Adipocyte (in vitro differentiated cells): Measurements from ENCODE around the gene PRRT4.

Experiments
- DNase-seq: peaks from one replicate; pipeline ENCODE4 v3.0.0-alpha.2; 2015; ENCODE audit warnings: low read depth
- H3K27me3 ChIP-seq: replicated peaks from 2 replicates; pipeline ENCODE4 v1.7.0; 2013; ENCODE audit warnings: mild to moderate bottlenecking, low read length, moderate library complexity; ENCODE audit not compliant: control insufficient read depth, insufficient read depth
- H3K36me3 ChIP-seq: 2 replicates; pipeline ENCODE4 v1.7.0; 2013; ENCODE audit warnings: low read length, mild to moderate bottlenecking, moderate library complexity; ENCODE audit not compliant: control insufficient read depth, insufficient read depth, severe bottlenecking
- H3K4me1 ChIP-seq: 2 replicates; pipeline ENCODE4 v1.7.0; 2013; ENCODE audit warnings: mild to moderate bottlenecking, low read length, moderate library complexity; ENCODE audit not compliant: control insufficient read depth, insufficient read depth
- H3K4me3 ChIP-seq: 2 replicates; pipeline ENCODE4 v1.7.0; 2013; ENCODE audit warnings: mild to moderate bottlenecking, low read length, moderate library complexity
- H3K9ac ChIP-seq: 2 replicates; pipeline ENCODE4 v1.7.0; 2013; ENCODE audit warnings: mild to moderate bottlenecking, low read length, moderate library complexity
- H3K9me3 ChIP-seq: 2 replicates; pipeline ENCODE4 v1.7.0; 2013; ENCODE audit warnings: mild to moderate bottlenecking, low read length, moderate library complexity; ENCODE audit not compliant: control insufficient read depth

Gene PRRT4

GRCh38 chr7:128384726-128385125 is 23.2 kb upstream of the PRRT4 start:
- no peak for DNase-seq
- H3K27me3 ChIP-seq = no peaks in the 10 kb centered on the region
- no peak overlapping the region for H3K4me3 ChIP-seq
- H3K36me3 ChIP-seq = no peaks in the 10 kb centered on the region
- no peaks in the 10 kb centered on the region for H3K4me1 ChIP-seq
- no peak overlapping the region for H3K9ac ChIP-seq
- no peaks in the 10 kb centered on the region for H3K9me3 ChIP-seq

DNA sequence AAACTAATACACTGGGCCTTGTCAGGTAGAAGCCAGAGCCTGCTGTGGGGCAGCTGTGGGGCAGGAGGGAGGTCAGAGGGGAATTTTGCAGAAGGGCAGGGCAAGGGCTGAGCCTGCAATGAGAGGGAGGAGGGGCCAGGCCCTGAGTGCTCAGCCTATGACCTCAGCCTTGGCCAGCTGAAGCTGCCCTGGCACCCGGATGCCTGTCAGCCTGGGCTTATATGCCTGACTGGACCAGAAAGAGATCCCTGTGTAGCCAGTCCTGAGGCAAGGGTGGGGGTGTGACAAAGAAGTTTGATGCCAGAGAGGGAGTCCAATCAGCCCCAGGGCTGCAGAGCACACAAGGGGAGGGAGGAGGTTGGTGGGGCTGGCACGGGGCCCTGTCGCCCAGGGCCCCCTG is 22.3 kb upstream of the PRRT4 start:
- Histone ChIP-seq H3K4me1 (no peaks in the 10 kb centered on the region), H3K4me3 (no peak overlapping the region), H3K36me3 (no peaks in the 10 kb centered on the region), H3K9ac (no peak overlapping the region), H3K9me3 (no peaks in the 10 kb centered on the region), H3K27me3 (no peaks in the 10 kb centered on the region)
- DNase-seq = no peak

- H3K9ac ChIP-seq = no peak overlapping the region
- H3K9me3 ChIP-seq = no peaks in the 10 kb centered on the region
- no peaks in the 10 kb centered on the region for H3K4me1 ChIP-seq
- DNase-seq = no peak
- no peaks in the 10 kb centered on the region for H3K36me3 ChIP-seq
- no peak overlapping the region for H3K4me3 ChIP-seq
- H3K27me3 ChIP-seq = peaks cover 4% of the 10 kb centered on the region
Measured at GRCh38 chr7:128381161-128381821, 19.8 kb upstream of the PRRT4 start.

DNA sequence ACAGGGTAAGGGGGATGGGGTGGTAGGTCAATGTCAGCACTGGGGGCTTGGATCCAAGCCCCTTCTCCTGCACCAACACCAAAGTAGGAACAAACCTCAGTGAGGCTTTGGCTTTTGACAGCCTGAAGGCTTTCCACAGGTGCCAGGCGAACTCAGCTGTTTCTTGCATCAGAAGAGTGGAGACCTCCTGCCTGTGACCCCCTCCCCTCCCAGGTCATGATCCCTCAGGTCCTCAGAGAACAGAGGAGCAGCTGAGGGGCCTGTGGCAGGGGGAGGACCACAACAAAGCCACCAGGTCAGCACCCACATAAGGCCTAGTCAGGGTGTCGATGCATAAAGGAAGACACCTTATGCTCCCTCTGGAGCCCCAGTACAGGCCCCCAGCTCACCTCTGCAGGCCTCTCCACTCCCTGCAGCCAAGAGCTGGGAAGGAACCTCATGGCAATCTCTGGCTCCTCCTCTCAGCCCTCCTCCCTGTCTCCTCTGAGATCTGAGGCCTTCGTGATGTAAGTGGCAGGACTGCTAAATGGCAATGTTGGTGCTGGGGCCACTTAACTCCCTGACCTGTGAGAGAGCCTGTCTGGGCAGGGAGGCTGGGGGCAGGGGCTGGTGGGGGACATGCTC is 19.1 kb upstream of the PRRT4 start:
- H3K9ac ChIP-seq = no peak overlapping the region
- H3K36me3 ChIP-seq = no peaks in the 10 kb centered on the region
- H3K9me3 ChIP-seq = no peaks in the 10 kb centered on the region
- H3K4me1 ChIP-seq = no peaks in the 10 kb centered on the region
- no peak for DNase-seq
- no peak overlapping the region for H3K4me3 ChIP-seq
- H3K27me3 ChIP-seq = peaks cover 4% of the 10 kb centered on the region

DNA sequence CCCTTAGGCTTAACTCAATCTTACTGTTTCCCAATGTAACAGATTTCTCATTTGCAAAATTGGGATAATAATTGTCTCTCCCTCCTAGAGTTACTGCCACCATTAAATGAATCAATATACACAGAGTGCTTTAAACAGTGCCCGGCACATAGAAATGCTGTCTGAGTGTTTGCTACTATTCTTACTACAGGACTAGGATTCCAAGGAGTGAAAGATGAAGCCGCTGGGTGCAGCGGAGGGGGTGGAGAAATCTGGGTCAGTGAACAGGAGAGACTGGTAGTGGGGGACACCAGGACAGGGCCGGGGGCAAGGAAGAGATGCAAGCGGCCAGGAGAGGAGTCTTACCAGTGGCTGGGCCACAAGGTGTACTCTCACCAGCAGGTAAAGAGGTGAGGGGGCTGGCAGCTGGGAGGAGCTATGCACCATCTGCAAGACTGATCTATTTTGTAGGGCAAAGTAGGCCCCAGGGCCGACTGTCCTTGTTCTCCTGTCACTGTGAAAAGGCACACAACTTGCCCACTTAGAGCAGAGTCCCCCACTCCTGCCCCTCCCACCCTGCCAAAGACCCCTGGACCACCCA is 18.5 kb upstream of the PRRT4 start:
- Histone ChIP-seq H3K4me3 (no peak overlapping the region), H3K9ac (no peak overlapping the region), H3K36me3 (no peaks in the 10 kb centered on the region), H3K9me3 (no peaks in the 10 kb centered on the region), H3K27me3 (peaks cover 4% of the 10 kb centered on the region), H3K4me1 (no peaks in the 10 kb centered on the region)
- no peak for DNase-seq

DNA sequence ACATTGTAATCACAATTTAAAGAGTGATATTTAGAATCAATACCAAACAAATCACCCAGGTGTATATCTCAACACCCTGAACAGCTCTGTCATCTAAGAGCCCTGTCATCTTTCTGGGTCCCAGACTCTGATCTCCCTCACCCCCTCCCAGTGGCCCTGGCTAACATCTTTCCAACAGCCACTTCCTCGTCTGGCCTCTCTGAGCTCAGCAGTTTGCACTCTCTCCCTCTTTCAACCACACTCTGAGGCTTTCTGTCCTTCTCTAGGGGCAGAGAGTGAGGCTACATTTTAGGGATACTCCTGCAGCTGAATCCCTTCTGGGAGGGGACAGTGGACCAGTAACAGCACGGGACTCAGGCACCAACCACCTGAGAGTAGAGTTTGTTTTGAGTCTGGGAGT is 17.1 kb upstream of the PRRT4 start:
- no peak for DNase-seq
- Histone ChIP-seq H3K4me1 (no peaks in the 10 kb centered on the region), H3K9me3 (peaks cover 8% of the 10 kb centered on the region), H3K36me3 (no peaks in the 10 kb centered on the region), H3K27me3 (peaks cover 11% of the 10 kb centered on the region), H3K9ac (no peak overlapping the region), H3K4me3 (no peak overlapping the region)

DNA sequence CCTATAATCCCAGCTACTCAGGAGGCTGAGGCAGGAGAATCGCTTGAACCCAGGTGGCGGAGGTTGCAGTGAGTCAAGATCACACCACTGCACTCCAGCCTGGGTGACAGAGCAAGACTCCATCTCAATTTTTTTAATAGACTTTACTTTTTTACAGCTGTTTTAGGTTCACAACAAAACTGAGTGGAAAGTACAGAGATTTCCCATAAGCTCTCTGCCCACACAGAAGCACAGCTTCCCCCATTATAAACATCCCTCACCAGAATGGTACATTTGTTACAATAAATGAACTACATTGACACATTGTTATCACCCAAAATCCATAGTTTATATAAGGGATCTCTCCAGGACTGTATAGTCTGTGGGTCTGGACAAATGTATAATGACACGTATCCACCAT is 14.6 kb upstream of the PRRT4 start:
- Histone ChIP-seq H3K36me3 (no peaks in the 10 kb centered on the region), H3K4me1 (no peaks in the 10 kb centered on the region), H3K9ac (no peak overlapping the region), H3K27me3 (peaks cover 15% of the 10 kb centered on the region), H3K9me3 (peaks cover 10% of the 10 kb centered on the region), H3K4me3 (no peak overlapping the region)
- DNase-seq = no peak

GRCh38 chr7:128374041-128374440 is 12.6 kb upstream of the PRRT4 start:
- H3K4me1 ChIP-seq = no peaks in the 10 kb centered on the region
- H3K4me3 ChIP-seq = no peak overlapping the region
- H3K27me3 ChIP-seq = peaks cover 15% of the 10 kb centered on the region
- H3K9ac ChIP-seq = no peak overlapping the region
- peaks cover 10% of the 10 kb centered on the region for H3K9me3 ChIP-seq
- DNase-seq = no peak
- no peaks in the 10 kb centered on the region for H3K36me3 ChIP-seq

DNA sequence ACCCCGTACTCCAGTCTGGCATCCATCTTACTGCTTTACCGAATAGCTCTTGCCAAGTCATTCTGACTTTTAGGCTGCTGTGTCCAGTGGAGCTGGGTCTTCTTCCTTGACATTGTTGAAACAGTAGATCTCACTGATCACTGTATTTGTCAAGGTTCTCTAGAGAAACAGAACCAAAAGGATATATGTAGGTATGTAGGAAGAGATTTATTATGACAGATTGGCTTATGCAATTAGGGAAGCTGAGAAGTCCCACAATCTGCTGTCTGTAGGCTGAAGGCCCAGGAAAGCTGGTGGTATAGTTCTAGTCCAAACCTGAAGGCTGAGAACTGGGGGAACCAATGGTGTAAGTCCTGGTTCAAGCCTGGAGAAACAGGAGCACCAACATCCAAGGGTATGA is 12.1 kb upstream of the PRRT4 start:
- Histone ChIP-seq H3K36me3 (no peaks in the 10 kb centered on the region), H3K9ac (no peak overlapping the region), H3K4me1 (no peaks in the 10 kb centered on the region), H3K9me3 (peaks cover 10% of the 10 kb centered on the region), H3K4me3 (no peak overlapping the region), H3K27me3 (peaks cover 15% of the 10 kb centered on the region)
- no peak for DNase-seq

DNA sequence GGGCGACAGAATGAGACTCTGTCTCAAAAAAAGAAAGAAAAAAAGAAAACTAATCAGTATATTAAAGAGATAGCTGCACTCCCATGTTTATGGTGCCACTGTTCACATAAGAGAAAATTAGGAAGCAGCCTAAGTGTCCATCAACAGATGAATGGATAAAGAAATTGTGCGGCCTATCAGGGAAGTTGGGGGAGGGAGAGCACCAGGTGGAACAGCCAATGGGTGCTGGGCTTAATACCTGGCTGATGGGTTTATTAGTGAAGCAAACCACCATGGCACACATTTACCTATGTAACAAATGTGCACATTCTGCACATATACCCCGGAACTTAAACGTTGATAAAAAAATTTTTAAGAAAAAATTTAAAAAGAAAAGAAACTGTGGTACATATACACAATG is 9.0 kb upstream of the PRRT4 start:
- peaks cover 10% of the 10 kb centered on the region for H3K9me3 ChIP-seq
- H3K9ac ChIP-seq = no peak overlapping the region

DNA sequence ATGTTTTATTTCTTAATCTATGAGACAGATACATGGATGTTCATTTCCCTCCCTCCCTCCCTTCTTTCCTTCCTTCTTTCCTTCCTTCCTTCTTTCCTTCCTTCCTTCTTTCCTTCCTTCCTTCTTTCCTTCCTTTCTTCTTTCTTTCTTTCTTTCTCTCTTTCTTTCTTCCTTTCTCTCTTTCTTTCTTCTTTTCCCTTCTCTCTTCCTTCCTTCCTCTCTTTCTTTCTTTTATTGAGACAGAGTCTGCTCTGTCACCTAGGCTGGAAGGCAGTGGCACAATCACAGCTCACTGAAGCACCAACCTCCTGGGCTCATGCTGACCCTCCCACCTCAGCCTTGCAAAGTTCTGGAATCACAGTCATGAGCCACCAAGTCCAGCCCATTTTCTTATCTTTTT is 5.5 kb upstream of the PRRT4 start:
- H3K27me3 ChIP-seq = peaks cover 42% of the 10 kb centered on the region
- H3K4me3 ChIP-seq = no peak overlapping the region
- no peak for DNase-seq
- no peaks in the 10 kb centered on the region for H3K36me3 ChIP-seq
- H3K4me1 ChIP-seq = peaks cover 2% of the 10 kb centered on the region
- no peaks in the 10 kb centered on the region for H3K9me3 ChIP-seq
- H3K9ac ChIP-seq = no peak overlapping the region

More for the DNA sequence above, 9.0 kb upstream of the PRRT4 start:
- H3K4me3 ChIP-seq = no peak overlapping the region
- peaks cover 31% of the 10 kb centered on the region for H3K27me3 ChIP-seq
- no peak for DNase-seq
- H3K36me3 ChIP-seq = no peaks in the 10 kb centered on the region
- H3K4me1 ChIP-seq = no peaks in the 10 kb centered on the region
